ENCODE results near the gene ST6GAL1. TPM values are rescaled to one million over a fixed set of nuclear protein-coding genes. Genes with fewer than 3 reads are reported as not detected.

ST6GAL1 gene
- total and polyA plus RNA-seq, 2 of the 13 experiments (the other 11 are each of a cell fraction or from before 2014, with no cell fraction given), result 79.9 to 164 TPM

DNA sequence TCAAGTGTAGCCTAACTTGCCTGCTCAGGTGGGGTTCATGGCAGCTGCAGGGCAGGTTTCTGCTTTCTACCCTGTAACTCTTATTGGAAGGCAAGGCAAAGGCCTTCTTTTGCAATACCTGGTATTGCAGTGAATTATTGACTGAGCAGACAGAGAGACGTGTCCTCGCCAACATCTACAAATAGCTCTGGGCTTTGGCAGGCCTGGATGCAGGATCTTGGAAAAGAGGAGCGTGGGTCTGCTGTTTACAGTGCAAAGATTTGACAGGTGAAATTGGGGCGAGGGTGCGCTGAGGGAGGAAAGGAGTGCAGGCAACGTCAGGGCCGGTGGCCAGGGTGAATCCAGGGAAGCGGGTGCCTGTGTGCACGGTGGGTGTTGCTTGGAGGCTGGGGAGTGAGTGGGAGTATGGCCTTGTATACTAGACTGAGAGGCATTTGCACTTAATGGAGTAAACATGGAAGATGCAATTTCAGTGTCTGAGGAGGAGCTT lies 44.5 kb downstream of the ST6GAL1 start (continued):
- TF ChIP-seq, protein P1, sequence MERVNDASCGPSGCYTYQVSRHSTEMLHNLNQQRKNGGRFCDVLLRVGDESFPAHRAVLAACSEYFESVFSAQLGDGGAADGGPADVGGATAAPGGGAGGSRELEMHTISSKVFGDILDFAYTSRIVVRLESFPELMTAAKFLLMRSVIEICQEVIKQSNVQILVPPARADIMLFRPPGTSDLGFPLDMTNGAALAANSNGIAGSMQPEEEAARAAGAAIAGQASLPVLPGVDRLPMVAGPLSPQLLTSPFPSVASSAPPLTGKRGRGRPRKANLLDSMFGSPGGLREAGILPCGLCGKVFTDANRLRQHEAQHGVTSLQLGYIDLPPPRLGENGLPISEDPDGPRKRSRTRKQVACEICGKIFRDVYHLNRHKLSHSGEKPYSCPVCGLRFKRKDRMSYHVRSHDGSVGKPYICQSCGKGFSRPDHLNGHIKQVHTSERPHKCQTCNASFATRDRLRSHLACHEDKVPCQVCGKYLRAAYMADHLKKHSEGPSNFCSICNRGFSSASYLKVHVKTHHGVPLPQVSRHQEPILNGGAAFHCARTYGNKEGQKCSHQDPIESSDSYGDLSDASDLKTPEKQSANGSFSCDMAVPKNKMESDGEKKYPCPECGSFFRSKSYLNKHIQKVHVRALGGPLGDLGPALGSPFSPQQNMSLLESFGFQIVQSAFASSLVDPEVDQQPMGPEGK (CRISPR knock-in tag; IDR thresholded peaks at IDR 0.05), result no peak
- TF ChIP-seq ERF (CRISPR knock-in tag; IDR thresholded peaks at IDR 0.05) (peak; percentile 76), HCFC1 (IDR thresholded peaks at IDR 0.05; ENCODE audit: low read depth, low read length) (no peak), ZNF12 (CRISPR knock-in tag; IDR thresholded peaks at IDR 0.05) (no peak), ZSCAN21 (CRISPR knock-in tag; IDR thresholded peaks at IDR 0.05; ENCODE audit: borderline replicate concordance) (peak; percentile 77), HDAC6 (IDR thresholded peaks at IDR 0.05; ENCODE audit: low read depth, low read length) (no peak), ZNF460 (CRISPR knock-in tag; IDR thresholded peaks at IDR 0.05; ENCODE audit: borderline replicate concordance) (no peak), DNMT3B (CRISPR knock-in tag; conservative IDR thresholded peaks at IDR 0.05) (no peak), KDM5A (IDR thresholded peaks at IDR 0.05; ENCODE audit: borderline replicate concordance, low read length) (no peak), ZNF615 (CRISPR knock-in tag; IDR thresholded peaks at IDR 0.05; ENCODE audit: borderline replicate concordance) (no peak), ARNT (IDR thresholded peaks at IDR 0.05) (no peak), FOXP1 (IDR thresholded peaks at IDR 0.05) (no peak), FOXP1 (CRISPR knock-in tag; IDR thresholded peaks at IDR 0.05) (peak; percentile 87), LCORL (IDR thresholded peaks at IDR 0.05) (no peak), LCORL (CRISPR knock-in tag; IDR thresholded peaks at IDR 0.05) (peak; percentile 96), KLF12 (CRISPR knock-in tag; IDR thresholded peaks at IDR 0.05; ENCODE audit: borderline replicate concordance) (no peak), ZNF672 (CRISPR knock-in tag; IDR thresholded peaks at IDR 0.05) (no peak), ZNF350 (CRISPR knock-in tag; IDR thresholded peaks at IDR 0.05; ENCODE audit: borderline replicate concordance, low read depth) (peak; percentile 55; the same call in 1 of the 2 replicates), ZNF253 (CRISPR knock-in tag; IDR thresholded peaks at IDR 0.05; ENCODE audit: borderline replicate concordance) (no peak), NCOA1 (CRISPR knock-in tag; IDR thresholded peaks at IDR 0.05) (no peak), RXRA (CRISPR knock-in tag; IDR thresholded peaks at IDR 0.05) (peak; percentile 72; the same call in 1 of the 2 replicates)
- TF ChIP-seq, protein P2, sequence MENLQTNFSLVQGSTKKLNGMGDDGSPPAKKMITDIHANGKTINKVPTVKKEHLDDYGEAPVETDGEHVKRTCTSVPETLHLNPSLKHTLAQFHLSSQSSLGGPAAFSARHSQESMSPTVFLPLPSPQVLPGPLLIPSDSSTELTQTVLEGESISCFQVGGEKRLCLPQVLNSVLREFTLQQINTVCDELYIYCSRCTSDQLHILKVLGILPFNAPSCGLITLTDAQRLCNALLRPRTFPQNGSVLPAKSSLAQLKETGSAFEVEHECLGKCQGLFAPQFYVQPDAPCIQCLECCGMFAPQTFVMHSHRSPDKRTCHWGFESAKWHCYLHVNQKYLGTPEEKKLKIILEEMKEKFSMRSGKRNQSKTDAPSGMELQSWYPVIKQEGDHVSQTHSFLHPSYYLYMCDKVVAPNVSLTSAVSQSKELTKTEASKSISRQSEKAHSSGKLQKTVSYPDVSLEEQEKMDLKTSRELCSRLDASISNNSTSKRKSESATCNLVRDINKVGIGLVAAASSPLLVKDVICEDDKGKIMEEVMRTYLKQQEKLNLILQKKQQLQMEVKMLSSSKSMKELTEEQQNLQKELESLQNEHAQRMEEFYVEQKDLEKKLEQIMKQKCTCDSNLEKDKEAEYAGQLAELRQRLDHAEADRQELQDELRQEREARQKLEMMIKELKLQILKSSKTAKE (CRISPR knock-in tag; IDR thresholded peaks at IDR 0.05; ENCODE audit: borderline replicate concordance), result peak; percentile 79
- TF ChIP-seq, protein P3, sequence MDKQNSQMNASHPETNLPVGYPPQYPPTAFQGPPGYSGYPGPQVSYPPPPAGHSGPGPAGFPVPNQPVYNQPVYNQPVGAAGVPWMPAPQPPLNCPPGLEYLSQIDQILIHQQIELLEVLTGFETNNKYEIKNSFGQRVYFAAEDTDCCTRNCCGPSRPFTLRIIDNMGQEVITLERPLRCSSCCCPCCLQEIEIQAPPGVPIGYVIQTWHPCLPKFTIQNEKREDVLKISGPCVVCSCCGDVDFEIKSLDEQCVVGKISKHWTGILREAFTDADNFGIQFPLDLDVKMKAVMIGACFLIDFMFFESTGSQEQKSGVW (CRISPR knock-in tag; IDR thresholded peaks at IDR 0.05; ENCODE audit: borderline replicate concordance), result no peak
- TF ChIP-seq, protein P4, sequence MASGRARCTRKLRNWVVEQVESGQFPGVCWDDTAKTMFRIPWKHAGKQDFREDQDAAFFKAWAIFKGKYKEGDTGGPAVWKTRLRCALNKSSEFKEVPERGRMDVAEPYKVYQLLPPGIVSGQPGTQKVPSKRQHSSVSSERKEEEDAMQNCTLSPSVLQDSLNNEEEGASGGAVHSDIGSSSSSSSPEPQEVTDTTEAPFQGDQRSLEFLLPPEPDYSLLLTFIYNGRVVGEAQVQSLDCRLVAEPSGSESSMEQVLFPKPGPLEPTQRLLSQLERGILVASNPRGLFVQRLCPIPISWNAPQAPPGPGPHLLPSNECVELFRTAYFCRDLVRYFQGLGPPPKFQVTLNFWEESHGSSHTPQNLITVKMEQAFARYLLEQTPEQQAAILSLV (CRISPR knock-in tag; IDR thresholded peaks at IDR 0.05; ENCODE audit: borderline replicate concordance), result no peak; the same call in 1 of the 2 replicates
- TF ChIP-seq, protein P5, sequence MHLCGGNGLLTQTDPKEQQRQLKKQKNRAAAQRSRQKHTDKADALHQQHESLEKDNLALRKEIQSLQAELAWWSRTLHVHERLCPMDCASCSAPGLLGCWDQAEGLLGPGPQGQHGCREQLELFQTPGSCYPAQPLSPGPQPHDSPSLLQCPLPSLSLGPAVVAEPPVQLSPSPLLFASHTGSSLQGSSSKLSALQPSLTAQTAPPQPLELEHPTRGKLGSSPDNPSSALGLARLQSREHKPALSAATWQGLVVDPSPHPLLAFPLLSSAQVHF (CRISPR knock-in tag; IDR thresholded peaks at IDR 0.05), result no peak

Measured in HepG2 (cell line).